Measurements from ENCODE around the gene NCAN. TPM values are rescaled to one million over a fixed set of nuclear protein-coding genes. Genes with fewer than 3 reads are reported as not detected.
"Not testable (repeated sequence)": the region's sequence is repeated elsewhere in the genome, so short reads cannot be mapped to it uniquely, and the experiment has no call there.

NCAN gene
- total and polyA plus RNA-seq, 9 donors = 0.07 to 0.27 (median 0.11) TPM

- 3% methylated on average over 5 of the region's 7 CpGs for WGBS (ENCODE audit: insufficient coverage)
- H3K27ac ChIP-seq (ENCODE audit: low read length) = no peak overlapping the region
- H3K4me3 ChIP-seq (ENCODE audit: low read length) = no peak overlapping the region
- H3K27me3 ChIP-seq (ENCODE audit: control insufficient read depth, insufficient read depth, low read length) = peaks cover 43% of the 10 kb centered on the region
- H3K9me3 ChIP-seq (replicated peaks; ENCODE audit: control insufficient read depth, low read depth, low read length) = no peaks in the 10 kb centered on the region
- H3K4me1 ChIP-seq (ENCODE audit: control insufficient read depth, insufficient read depth, low read length) = no peaks in the 10 kb centered on the region
- no peaks in the 10 kb centered on the region for H3K36me3 ChIP-seq (ENCODE audit: control insufficient read depth, insufficient read depth, low read length)
- DNase-seq = no peak
Measured at GRCh38 chr19:19212916-19213315, 1.2 kb downstream of the NCAN start.

DNA sequence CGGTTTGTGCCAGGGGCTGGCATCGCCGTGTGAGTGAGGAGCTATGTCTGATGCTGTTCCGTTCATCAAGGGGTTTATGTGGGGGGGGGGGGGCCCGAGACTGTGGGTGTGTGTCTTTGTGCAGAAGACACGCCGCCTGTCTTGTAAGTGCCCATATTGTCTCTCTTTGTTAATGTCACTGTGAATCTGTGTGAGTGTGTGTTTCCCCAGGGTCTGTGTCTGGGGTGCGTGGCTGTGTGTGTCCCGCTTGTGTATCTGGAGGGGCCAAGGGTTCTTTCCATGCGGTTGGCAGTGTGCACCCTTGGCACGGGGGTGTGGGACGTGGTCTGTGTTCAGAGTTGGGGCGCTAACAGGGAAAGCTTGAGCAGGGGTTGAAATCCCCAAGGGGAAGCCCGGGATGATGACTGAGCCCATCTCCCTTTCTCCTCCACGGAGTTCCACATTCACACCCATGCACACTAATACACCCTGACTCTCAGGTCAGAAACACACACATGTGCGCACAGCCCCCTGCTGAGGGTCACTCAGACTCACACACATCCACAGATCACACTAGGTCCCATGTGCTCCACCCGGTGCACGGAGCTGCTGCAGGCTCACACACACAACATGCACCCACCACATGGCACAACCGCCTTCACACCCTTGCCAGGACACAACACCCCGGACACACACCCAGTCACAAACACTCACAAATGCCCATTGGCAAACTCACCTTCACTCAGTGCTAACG lies 1.8 kb downstream of the NCAN start:
- Histone ChIP-seq H3K4me1 (ENCODE audit: control insufficient read depth, insufficient read depth, low read length) (no peaks in the 10 kb centered on the region), H3K27me3 (ENCODE audit: control insufficient read depth, insufficient read depth, low read length) (peaks cover 43% of the 10 kb centered on the region), H3K27ac (ENCODE audit: low read length) (no peak overlapping the region), H3K4me3 (ENCODE audit: low read length) (no peak overlapping the region), H3K9me3 (replicated peaks; ENCODE audit: control insufficient read depth, low read depth, low read length) (no peaks in the 10 kb centered on the region), H3K36me3 (ENCODE audit: control insufficient read depth, insufficient read depth, low read length) (no peaks in the 10 kb centered on the region)
- no peak for DNase-seq
- WGBS (ENCODE audit: insufficient coverage) = 42% methylated on average over 12 of the region's 21 CpGs

DNA sequence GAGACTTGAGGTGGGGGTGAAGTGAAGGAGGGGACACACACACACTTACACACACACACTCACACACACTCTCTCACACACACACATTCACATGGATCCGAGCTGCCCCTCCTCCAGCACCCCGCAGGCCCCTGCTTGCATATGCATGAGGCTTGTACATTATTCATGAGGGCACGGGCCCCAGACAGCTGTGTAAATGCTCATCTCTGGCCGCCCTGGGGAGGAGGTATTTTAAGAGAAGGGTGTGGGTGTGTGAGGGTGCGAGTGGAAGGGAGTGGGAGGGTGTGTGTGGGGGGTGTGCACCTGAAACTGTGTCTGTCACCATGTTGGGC lies 2.4 kb downstream of the NCAN start:
- Histone ChIP-seq H3K9me3 (replicated peaks; ENCODE audit: control insufficient read depth, low read depth, low read length) (no peaks in the 10 kb centered on the region), H3K4me3 (ENCODE audit: low read length) (no peak overlapping the region), H3K27me3 (ENCODE audit: control insufficient read depth, insufficient read depth, low read length) (peaks cover 43% of the 10 kb centered on the region), H3K27ac (ENCODE audit: low read length) (no peak overlapping the region), H3K4me1 (ENCODE audit: control insufficient read depth, insufficient read depth, low read length) (no peaks in the 10 kb centered on the region), H3K36me3 (ENCODE audit: control insufficient read depth, insufficient read depth, low read length) (no peaks in the 10 kb centered on the region)
- DNase-seq = no peak
- 5% methylated on average over 4 of the region's 5 CpGs for WGBS (ENCODE audit: insufficient coverage)

GRCh38 chr19:19214892-19215291 lies 3.1 kb downstream of the NCAN start:
- Histone ChIP-seq H3K4me3 (ENCODE audit: low read length) (no peak overlapping the region), H3K27me3 (ENCODE audit: control insufficient read depth, insufficient read depth, low read length) (peaks cover 43% of the 10 kb centered on the region), H3K27ac (ENCODE audit: low read length) (no peak overlapping the region), H3K4me1 (ENCODE audit: control insufficient read depth, insufficient read depth, low read length) (no peaks in the 10 kb centered on the region), H3K9me3 (replicated peaks; ENCODE audit: control insufficient read depth, low read depth, low read length) (no peaks in the 10 kb centered on the region), H3K36me3 (ENCODE audit: control insufficient read depth, insufficient read depth, low read length) (no peaks in the 10 kb centered on the region)
- 0% methylated on average over 6 of the region's 8 CpGs for WGBS (ENCODE audit: insufficient coverage)
- peak; percentile 69 for DNase-seq

GRCh38 chr19:19215792-19216191 lies 4.0 kb downstream of the NCAN start:
- no peak for DNase-seq
- H3K27ac ChIP-seq (ENCODE audit: low read length) = no peak overlapping the region
- H3K27me3 ChIP-seq (ENCODE audit: control insufficient read depth, insufficient read depth, low read length) = peaks cover 37% of the 10 kb centered on the region
- H3K4me1 ChIP-seq (ENCODE audit: control insufficient read depth, insufficient read depth, low read length) = no peaks in the 10 kb centered on the region
- H3K9me3 ChIP-seq (replicated peaks; ENCODE audit: control insufficient read depth, low read depth, low read length) = no peaks in the 10 kb centered on the region
- no peak overlapping the region for H3K4me3 ChIP-seq (ENCODE audit: low read length)
- WGBS (ENCODE audit: insufficient coverage) = no CpG with 5 or more reads among the region's 4 CpGs
- H3K36me3 ChIP-seq (ENCODE audit: control insufficient read depth, insufficient read depth, low read length) = no peaks in the 10 kb centered on the region

DNA sequence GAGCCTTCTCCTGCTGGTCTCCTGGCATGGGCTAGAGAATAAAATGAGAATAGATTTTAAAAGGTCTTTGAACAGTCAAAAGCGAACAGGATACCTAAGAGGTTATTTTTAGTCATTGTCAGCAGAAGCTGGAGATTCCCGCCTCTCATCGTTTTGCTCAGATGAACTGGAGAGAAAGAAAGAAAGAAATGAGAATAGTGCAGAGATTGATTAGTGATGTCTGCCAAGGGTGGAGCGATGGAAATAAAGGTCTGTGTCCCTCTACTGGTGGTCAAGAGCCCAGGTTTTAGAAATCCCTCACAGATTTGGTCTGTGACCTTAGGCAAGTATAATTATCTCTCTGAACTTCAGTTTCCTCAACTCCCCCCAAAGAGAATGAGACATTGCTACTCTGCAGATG lies 5.3 kb downstream of the NCAN start:
- WGBS (ENCODE audit: insufficient coverage) = 47% methylated on average over 3 of the region's 4 CpGs
- no peaks in the 10 kb centered on the region for H3K4me1 ChIP-seq (ENCODE audit: control insufficient read depth, insufficient read depth, low read length)
- H3K27me3 ChIP-seq (ENCODE audit: control insufficient read depth, insufficient read depth, low read length) = peaks cover 24% of the 10 kb centered on the region
- H3K27ac ChIP-seq (ENCODE audit: low read length) = no peak overlapping the region
- no peak overlapping the region for H3K4me3 ChIP-seq (ENCODE audit: low read length)
- no peaks in the 10 kb centered on the region for H3K36me3 ChIP-seq (ENCODE audit: control insufficient read depth, insufficient read depth, low read length)
- no peak for DNase-seq
- no peaks in the 10 kb centered on the region for H3K9me3 ChIP-seq (replicated peaks; ENCODE audit: control insufficient read depth, low read depth, low read length)

- Histone ChIP-seq H3K4me3 (ENCODE audit: low read length) (no peak overlapping the region), H3K27me3 (ENCODE audit: control insufficient read depth, insufficient read depth, low read length) (peaks cover 11% of the 10 kb centered on the region), H3K4me1 (ENCODE audit: control insufficient read depth, insufficient read depth, low read length) (no peaks in the 10 kb centered on the region), H3K36me3 (ENCODE audit: control insufficient read depth, insufficient read depth, low read length) (no peaks in the 10 kb centered on the region), H3K9me3 (replicated peaks; ENCODE audit: control insufficient read depth, low read depth, low read length) (no peaks in the 10 kb centered on the region), H3K27ac (ENCODE audit: low read length) (no peak overlapping the region)
- 90% methylated on average over 15 of the region's 21 CpGs for WGBS (ENCODE audit: insufficient coverage)
- DNase-seq = no peak
Measured at GRCh38 chr19:19218911-19219310, 7.2 kb downstream of the NCAN start.

DNA sequence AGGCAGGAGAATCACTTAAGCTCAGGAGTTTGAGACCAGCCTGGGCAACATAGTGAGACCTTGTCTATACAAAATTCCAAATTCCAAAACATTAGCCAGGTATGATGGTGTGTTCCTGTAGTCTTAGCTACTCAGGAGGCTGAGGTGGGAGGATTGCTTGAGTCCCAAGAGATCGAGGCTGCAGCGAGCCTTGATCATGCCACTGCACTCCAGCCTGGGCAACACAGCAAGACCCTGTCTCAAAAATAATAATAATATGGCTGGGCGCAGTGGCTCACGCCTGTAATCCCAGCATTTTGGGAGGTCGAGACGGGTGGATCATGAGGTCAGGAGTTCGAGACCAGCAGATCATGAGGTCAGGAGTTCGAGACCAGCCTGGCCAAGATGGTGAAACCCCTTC lies 9.2 kb downstream of the NCAN start:
- H3K4me3 ChIP-seq (ENCODE audit: low read length); H3K27ac ChIP-seq (ENCODE audit: low read length); H3K36me3 ChIP-seq (ENCODE audit: control insufficient read depth, insufficient read depth, low read length); DNase-seq; H3K9me3 ChIP-seq (replicated peaks; ENCODE audit: control insufficient read depth, low read depth, low read length); H3K4me1 ChIP-seq (ENCODE audit: control insufficient read depth, insufficient read depth, low read length): not testable (repeated sequence)
- H3K27me3 ChIP-seq (ENCODE audit: control insufficient read depth, insufficient read depth, low read length) = peaks cover 20% of the 10 kb centered on the region
- 82% methylated on average over 4 of the region's 8 CpGs for WGBS (ENCODE audit: insufficient coverage)

GRCh38 chr19:19223060-19223459 lies 11.3 kb downstream of the NCAN start:
- peaks cover 39% of the 10 kb centered on the region for H3K27me3 ChIP-seq (ENCODE audit: control insufficient read depth, insufficient read depth, low read length)

DNA sequence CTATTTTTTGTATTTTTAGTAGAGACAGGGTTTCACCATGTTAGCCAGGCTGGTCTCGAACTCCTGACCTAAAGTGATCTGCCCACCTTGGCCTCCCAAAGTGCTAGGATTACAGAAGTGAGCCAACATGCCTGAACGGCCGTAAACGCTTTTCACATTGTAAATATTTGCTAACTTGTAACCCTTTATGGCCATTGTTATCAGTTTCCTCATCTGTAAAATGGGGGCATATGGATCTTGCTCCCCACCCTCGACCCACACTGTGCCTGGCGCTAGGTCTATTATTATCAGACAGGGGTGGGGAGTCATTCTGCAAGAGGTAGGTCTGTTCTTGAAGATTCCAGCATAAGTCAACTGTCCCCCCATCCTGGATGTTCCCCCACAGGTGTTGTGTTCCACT lies 11.9 kb downstream of the NCAN start:
- Histone ChIP-seq H3K36me3 (ENCODE audit: control insufficient read depth, insufficient read depth, low read length) (no peaks in the 10 kb centered on the region), H3K4me3 (ENCODE audit: low read length) (no peak overlapping the region), H3K27me3 (ENCODE audit: control insufficient read depth, insufficient read depth, low read length) (peaks cover 42% of the 10 kb centered on the region), H3K4me1 (ENCODE audit: control insufficient read depth, insufficient read depth, low read length) (peaks cover 4% of the 10 kb centered on the region), H3K27ac (ENCODE audit: low read length) (no peak overlapping the region), H3K9me3 (replicated peaks; ENCODE audit: control insufficient read depth, low read depth, low read length) (no peaks in the 10 kb centered on the region)
- no peak for DNase-seq
- WGBS (ENCODE audit: insufficient coverage) = 100% methylated on average over 1 of the region's 6 CpGs

More at GRCh38 chr19:19223060-19223459, 11.3 kb downstream of the NCAN start:
- WGBS (ENCODE audit: insufficient coverage) = 60% methylated on average over 1 of the region's 5 CpGs
- no peak overlapping the region for H3K27ac ChIP-seq (ENCODE audit: low read length)
- DNase-seq = no peak
- H3K9me3 ChIP-seq (replicated peaks; ENCODE audit: control insufficient read depth, low read depth, low read length) = no peaks in the 10 kb centered on the region
- H3K4me1 ChIP-seq (ENCODE audit: control insufficient read depth, insufficient read depth, low read length) = peaks cover 4% of the 10 kb centered on the region
- H3K4me3 ChIP-seq (ENCODE audit: low read length) = no peak overlapping the region
- no peaks in the 10 kb centered on the region for H3K36me3 ChIP-seq (ENCODE audit: control insufficient read depth, insufficient read depth, low read length)
